Measurements from ENCODE around the gene SBK2.

DNA sequence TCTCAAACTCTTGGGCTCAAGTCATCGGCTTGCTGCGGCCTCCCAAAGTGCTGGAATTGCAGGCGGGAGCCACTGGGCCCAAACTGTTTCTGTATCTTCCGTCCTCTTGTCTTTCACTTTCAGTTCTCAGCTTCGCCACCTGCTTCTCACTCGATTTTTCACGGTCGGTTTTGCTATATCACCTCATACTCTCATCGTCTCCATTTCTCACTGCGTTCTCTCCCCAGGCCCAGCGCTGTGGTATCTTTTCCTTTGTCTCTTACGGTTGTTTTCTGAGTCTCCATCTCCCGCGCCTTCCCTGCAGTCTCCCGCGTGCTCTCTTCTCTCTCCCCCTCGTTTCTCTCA, 33.8 kb downstream of the SBK2 start:
- TF ChIP-seq, protein P1, sequence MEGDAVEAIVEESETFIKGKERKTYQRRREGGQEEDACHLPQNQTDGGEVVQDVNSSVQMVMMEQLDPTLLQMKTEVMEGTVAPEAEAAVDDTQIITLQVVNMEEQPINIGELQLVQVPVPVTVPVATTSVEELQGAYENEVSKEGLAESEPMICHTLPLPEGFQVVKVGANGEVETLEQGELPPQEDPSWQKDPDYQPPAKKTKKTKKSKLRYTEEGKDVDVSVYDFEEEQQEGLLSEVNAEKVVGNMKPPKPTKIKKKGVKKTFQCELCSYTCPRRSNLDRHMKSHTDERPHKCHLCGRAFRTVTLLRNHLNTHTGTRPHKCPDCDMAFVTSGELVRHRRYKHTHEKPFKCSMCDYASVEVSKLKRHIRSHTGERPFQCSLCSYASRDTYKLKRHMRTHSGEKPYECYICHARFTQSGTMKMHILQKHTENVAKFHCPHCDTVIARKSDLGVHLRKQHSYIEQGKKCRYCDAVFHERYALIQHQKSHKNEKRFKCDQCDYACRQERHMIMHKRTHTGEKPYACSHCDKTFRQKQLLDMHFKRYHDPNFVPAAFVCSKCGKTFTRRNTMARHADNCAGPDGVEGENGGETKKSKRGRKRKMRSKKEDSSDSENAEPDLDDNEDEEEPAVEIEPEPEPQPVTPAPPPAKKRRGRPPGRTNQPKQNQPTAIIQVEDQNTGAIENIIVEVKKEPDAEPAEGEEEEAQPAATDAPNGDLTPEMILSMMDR (IDR thresholded peaks at IDR 0.05; ENCODE audit: poor library complexity, severe bottlenecking), result no peak
- TF ChIP-seq EZH2 (IDR thresholded peaks at IDR 0.05; ENCODE audit: borderline replicate concordance, insufficient read depth, low read length, poor library complexity, severe bottlenecking), result no peak
